NCI-H2196 (cell line): ENCODE results near the gene AMMECR1.
"Not testable (repeated sequence)": the region's sequence is repeated elsewhere in the genome, so short reads cannot be mapped to it uniquely, and the experiment has no call there.

Experiments
- DNase-seq: peaks from one replicate; lab custom pipeline; 2025; ENCODE audit not compliant: unreplicated experiment; lab: John Stamatoyannopoulos, UW

The AMMECR1 gene

DNA sequence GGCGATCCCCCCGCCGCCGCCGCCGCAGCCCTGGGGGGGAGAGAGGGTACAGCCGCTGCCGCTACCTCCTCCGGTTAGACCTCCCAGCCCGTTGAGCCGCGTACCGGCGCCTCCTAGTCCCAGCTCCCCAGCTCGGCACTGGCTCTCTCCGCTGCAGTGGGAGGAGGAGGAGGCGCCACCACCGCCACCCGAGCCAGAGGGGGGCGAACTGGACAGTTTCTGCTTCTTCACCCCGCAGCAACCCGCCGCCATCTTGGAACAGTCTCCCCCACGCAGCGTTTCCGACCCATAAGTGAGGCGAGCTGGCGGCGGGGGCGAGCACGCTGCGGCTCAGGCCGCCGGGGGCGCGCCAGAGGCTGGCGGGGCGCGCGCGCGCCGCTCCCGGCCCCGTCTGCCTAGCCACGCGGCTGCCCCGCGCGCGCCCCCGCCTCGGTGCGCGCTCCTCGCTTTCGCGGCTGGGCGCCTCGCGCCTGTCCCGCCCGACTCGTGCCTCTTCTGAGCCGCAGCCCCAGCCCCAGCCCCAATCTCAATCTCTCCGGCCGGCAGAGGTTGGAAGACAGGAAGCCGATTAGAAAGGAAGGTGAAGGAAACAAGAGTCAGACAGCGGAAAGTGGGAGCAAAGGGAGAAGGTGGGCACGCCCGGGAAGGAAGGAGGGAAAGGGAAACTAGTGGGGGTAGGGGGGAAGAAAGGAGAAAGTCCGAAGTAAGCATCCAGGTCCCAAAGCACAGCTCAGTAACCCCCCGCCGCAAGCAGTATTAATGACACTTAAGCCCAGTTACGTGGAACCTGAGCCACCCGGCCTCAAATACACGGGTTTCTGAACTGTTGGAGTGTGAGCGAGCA, at the start of gene AMMECR1:
Gene AMMECR1 (minus strand): TSS at position 266 of the 844 bp plus-strand sequence. CDS start 14 bp downstream, at position 252.
- peak; percentile 79 for DNase-seq

GRCh38 chrX:110363244-110363643, 45.4 kb upstream of the AMMECR1 start:
- no peak for DNase-seq

- no peak for DNase-seq
Measured at GRCh38 chrX:110359273-110359672, 41.4 kb upstream of the AMMECR1 start.

DNA sequence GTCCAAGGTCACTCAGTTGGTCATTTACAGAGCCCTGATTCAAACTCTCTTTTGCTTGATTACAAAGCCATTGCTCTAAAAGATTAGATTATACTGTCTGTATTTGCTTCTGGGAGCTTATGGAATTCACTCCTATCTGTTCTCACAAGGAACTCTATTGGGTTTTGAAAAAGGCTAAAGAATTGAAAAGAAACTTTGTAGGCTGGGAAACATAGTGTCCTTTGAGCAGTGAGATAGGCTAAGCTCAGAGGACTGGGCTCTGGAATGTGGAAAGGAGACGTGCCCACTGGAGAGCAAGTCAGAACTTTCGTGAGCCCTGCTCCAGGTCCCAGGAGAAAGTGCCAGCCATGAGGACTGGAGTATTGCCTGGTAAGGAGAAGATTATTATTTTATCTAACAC, 40.7 kb upstream of the AMMECR1 start, which contains the start of gene RTL9:
Gene RTL9 (plus strand): TSS at position 301 of the 400 bp plus-strand sequence. CDS start 91,770 bp downstream, outside the sequence.
- no peak for DNase-seq

GRCh38 chrX:110346681-110347080, 28.8 kb upstream of the AMMECR1 start:
- no peak for DNase-seq

DNA sequence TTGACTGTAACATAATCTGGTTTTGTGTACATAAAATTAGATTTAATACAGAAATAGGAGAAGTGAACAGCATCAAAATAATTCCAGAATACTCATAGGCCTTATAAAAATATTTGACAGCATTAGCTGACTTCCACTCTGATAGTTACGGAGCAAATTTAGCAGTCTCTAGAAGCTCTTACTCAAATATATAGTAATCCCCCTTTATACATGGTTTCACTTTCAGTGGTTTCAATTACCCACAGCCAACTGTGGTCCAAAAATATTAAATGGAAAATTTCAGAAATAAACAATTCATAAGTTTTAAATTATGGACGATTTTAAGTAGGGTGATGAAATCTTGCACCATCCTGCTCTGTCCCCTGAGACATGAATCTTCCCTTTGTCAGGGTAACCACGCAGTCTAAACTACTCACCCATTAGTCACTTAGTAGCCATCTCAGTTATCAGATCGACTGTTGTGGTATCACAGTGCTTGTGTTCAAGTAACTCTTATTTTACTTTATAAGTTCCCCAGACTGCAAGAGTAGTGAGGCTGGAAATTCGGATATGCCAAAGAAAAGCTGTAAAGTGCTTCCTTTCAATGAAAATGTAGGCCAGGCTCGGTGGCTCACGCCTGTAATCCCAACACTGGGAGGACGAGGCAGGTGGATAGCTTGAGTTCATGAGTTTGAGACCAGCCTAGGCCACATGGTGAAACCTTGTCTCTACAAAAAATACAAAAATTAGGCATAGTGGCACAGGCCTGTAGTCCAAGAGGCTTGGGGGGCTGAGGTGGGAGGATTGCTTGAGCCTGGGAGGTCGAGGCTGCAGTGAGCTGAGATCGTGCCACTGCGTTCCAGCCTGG, 23.5 kb upstream of the AMMECR1 start:
- DNase-seq: no peak

GRCh38 chrX:110338935-110339334, 21.1 kb upstream of the AMMECR1 start:
- no peak for DNase-seq

DNA sequence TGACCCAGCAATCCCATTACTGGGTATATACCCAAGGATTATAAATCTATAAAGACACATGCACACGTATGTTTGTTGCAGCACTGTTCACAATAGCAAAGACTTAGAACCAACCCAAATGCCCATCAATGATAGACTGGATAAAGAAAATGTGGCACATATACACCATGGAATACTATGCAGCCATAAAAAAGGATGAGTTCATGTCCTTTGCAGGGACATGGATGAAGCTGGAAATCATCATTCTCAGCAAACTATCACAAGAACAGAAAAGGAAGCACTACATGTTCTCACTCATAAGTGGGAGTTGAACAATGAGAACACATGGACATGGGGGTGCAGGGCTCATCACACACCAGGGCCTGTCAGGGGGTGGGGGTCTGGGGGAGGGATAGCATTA, 15.6 kb upstream of the AMMECR1 start:
- not testable (repeated sequence) for DNase-seq

- no peak for DNase-seq
Measured at GRCh38 chrX:110331444-110332030, 13.7 kb upstream of the AMMECR1 start.

DNA sequence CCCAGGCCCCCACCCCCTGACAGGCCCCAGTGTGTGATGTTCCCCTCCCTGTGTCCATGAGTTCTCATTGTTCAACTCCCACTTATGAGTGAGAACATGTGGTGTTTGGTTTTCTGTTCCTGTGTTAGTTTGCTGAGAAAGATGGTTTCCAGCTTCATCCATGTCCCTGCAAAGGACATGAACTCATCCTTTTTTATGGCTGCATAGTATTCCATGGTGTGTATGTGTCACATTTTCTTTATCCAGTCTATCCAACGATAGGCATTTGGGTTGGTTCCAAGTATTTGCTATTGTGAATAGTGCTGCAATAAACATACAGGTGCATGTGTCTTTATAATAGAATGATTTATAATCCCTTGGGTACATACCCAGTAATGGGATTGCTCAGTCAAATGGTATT, 10.7 kb upstream of the AMMECR1 start:
- DNase-seq: not testable (repeated sequence)

- no peak for DNase-seq
Measured at GRCh38 chrX:110327336-110327735, 9.5 kb upstream of the AMMECR1 start.

- DNase-seq: no peak
Measured at GRCh38 chrX:110326712-110327111, 8.8 kb upstream of the AMMECR1 start.

DNA sequence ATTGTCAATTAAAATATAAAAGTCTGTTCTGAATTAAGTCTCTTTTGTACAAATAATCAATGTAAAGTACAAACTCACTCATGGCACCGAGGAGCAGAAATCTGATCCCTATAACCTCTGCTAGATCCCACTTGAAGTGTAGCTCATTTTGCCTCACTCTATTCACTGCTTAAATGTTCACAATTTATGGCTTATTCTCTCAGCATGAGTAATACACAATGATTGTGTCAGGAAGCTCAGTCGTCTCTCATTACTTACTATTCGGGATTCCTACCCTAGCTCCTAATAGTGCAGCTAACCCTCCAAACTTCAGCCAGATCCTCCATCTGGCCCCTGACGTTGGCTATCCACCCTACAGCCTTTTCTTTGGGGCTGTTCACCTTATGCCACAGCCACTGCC, 4.7 kb upstream of the AMMECR1 start:
- DNase-seq: no peak

DNA sequence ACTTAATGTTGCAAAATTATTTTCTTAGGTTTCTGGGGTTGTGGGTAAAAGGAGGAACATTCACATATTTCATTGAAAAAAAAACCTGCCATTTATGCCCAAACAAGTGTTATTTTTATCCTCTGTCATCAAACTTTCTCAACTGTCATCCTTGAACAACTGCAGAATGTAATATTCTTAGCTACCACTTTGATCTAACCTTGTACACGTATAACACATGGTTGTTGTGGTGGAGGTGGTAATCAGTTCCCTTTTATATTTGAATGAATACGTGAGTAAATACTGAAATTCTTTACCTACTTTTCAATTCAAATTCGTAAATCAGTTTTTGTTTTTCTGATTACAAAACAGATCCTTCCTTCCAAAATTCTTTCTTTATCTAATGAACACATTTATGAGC, 3.8 kb upstream of the AMMECR1 start:
- DNase-seq: no peak

DNA sequence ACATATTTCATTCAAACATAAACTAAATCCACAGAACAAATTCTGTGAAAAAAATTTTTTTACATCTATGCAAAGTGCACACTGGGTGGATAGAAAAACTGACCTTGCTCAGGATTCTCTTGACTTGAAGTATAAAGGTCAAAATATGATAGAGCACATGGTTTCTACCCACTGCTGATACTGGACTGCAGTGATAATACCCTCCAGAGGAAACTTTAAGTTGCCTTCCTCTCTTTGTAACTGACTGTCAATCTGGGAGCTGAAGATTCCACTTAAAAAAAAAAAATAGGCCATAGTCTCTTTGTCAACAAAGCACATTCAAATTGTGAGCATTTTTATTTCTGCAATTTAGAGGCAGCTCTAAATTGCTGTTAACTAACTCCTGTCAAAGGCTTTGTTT, 3.2 kb upstream of the AMMECR1 start:
- DNase-seq: no peak

- DNase-seq: no peak
Measured at GRCh38 chrX:110320381-110320987, 2.6 kb upstream of the AMMECR1 start.

GRCh38 chrX:110318664-110318968, 731 bp upstream of the AMMECR1 start:
- peak; percentile 14 for DNase-seq

DNA sequence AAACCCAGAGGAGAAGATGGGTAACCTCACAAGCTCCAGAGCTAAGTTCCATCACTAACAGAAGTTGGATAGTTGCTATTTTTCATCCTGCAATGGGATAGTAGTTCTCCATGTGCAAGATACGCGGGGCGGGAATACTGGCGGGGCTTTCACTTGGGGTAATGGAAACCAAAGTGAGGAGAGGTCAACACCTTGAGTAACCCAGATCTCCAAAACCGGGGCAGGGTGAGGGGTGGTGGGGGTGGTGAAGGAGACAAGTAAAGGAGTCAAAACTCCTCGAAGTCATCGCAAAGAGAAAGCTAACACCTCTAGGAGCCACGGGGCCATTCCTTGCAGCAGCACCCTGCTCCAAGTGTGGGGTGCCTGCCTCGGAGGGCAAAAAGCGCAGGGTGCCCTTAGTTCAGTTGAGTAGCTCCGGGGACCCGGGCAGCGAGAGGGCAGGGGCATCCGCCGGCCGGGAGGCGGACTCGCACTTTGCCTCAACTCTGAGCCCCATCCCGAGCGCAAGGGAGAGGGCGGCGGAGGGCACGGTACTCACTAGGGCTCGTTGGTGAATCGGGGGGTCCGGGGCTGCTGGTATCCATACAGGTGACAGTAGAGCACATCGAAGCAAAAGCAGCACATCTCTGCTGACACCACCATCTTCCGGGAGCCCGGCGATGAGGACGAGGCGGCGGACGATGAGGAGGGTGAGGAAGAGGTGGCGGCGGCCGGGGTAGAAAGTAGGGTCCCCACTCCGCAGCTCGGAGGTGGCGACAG, 645 bp downstream of the AMMECR1 start:
- DNase-seq: no peak

GRCh38 chrX:110316351-110317060, 1.4 kb downstream of the AMMECR1 start:
- no peak for DNase-seq

GRCh38 chrX:110315551-110315950, 2.3 kb downstream of the AMMECR1 start:
- no peak for DNase-seq
